HEK293 (cell line): ENCODE results near the gene FBRSL1.
A peak's percentile ranks its signal among the peaks of the same experiment; 100 is the strongest.

Source experiments
- CTCF ChIA-PET: fragments of 350-600 bp; formaldehyde crosslinking; extraction: SDS; loops from one replicate; lab custom pipeline; 2021; ENCODE audit warnings: antibody characterized with exemption; lab: Yijun Ruan, JAX
- POLR2A ChIA-PET: fragments of 300-600 bp; formaldehyde crosslinking; extraction: SDS; loops from one replicate; lab custom pipeline; 2020; ENCODE audit warnings: antibody characterized with exemption, inconsistent platforms; lab: Yijun Ruan, JAX
- H3K27ac ChIP-seq: fragments of 200-500 bp; sonication (Bioruptor generic); 2 replicates; pipeline ENCODE4 v1.5.1; 2014; ENCODE audit warnings: low read depth, low read length, control low read depth, inconsistent platforms; ENCODE audit errors: extremely low read depth
- H3K36me3 ChIP-seq, 2 experiments: fragments of 200-500 bp in 1 of 2; sonication (Bioruptor generic) in 1 of 2; 1 replicate in 1 of 2; 2 replicates in 1 of 2; pipeline ENCODE4 v1.5.1; 2014 to 2017; ENCODE audit warnings: inconsistent platforms in 2 of 2, low read length in 2 of 2; ENCODE audit not compliant: control insufficient read depth in 2 of 2, insufficient read depth in 1 of 2
- H3K4me1 ChIP-seq: fragments of 200-500 bp; sonication (Bioruptor generic); 2 replicates; pipeline ENCODE4 v1.5.1; 2014; ENCODE audit warnings: mild to moderate bottlenecking, low read length, inconsistent platforms; ENCODE audit not compliant: control insufficient read depth, insufficient read depth
- H3K4me3 ChIP-seq: 2 replicates; pipeline ENCODE4 v1.5.1; 2011; ENCODE audit warnings: low read depth, mild to moderate bottlenecking, control low read depth, low read length, moderate library complexity
- H3K9me3 ChIP-seq: fragments of 200-500 bp; sonication (Bioruptor generic); 2 replicates; pipeline ENCODE4 v1.5.1; 2014; ENCODE audit warnings: low read depth, low read length, inconsistent platforms; ENCODE audit not compliant: control insufficient read depth, insufficient read depth
- HOXC10 ChIP-seq: sonication (generic); formaldehyde crosslinking; IDR thresholded peaks from 2 replicates; pipeline ENCODE4 v1.8.1; 2023; ENCODE audit warnings: mild to moderate bottlenecking, missing genetic modification reagents
- KLF10 ChIP-seq: fragments of 450-650 bp; IDR thresholded peaks from 2 replicates; pipeline ENCODE4 v1.5.1; 2018; ENCODE audit warnings: missing biosample characterization, mild to moderate bottlenecking, missing genetic modification characterization
- KLF17 ChIP-seq: fragments of 450-650 bp; formaldehyde crosslinking; IDR thresholded peaks from 2 replicates; pipeline ENCODE4 v1.5.1; 2016; ENCODE audit warnings: missing biosample characterization, missing genetic modification characterization
- KLF7 ChIP-seq: fragments of 450-650 bp; formaldehyde crosslinking; IDR thresholded peaks from 2 replicates; pipeline ENCODE4 v1.5.1; 2016; ENCODE audit warnings: missing biosample characterization, missing genetic modification characterization, borderline replicate concordance
- OSR2 ChIP-seq: fragments of 450-650 bp; formaldehyde crosslinking; IDR thresholded peaks from 2 replicates; pipeline ENCODE4 v1.5.1; 2016; ENCODE audit warnings: missing biosample characterization, missing genetic modification characterization
- SALL2 ChIP-seq: fragments of 450-650 bp; formaldehyde crosslinking; IDR thresholded peaks from 2 replicates; pipeline ENCODE4 v1.5.0; 2017; ENCODE audit warnings: missing biosample characterization, mild to moderate bottlenecking, missing genetic modification characterization, borderline replicate concordance
- SETDB1 ChIP-seq: IDR thresholded peaks from one replicate; pipeline ENCODE4 v1.6.1; 2017; ENCODE audit warnings: mild to moderate bottlenecking, low read length, moderate library complexity, mixed read lengths; ENCODE audit not compliant: insufficient read length
- SP2 ChIP-seq: fragments of 450-650 bp; formaldehyde crosslinking; IDR thresholded peaks from 2 replicates; pipeline ENCODE4 v1.5.1; 2016; ENCODE audit warnings: missing biosample characterization, missing genetic modification characterization
- SP3 ChIP-seq: fragments of 450-650 bp; formaldehyde crosslinking; IDR thresholded peaks from 2 replicates; pipeline ENCODE4 v1.5.1; 2016; ENCODE audit warnings: missing biosample characterization, missing genetic modification characterization
- SP7 ChIP-seq: fragments of 450-650 bp; formaldehyde crosslinking; IDR thresholded peaks from 2 replicates; pipeline ENCODE4 v1.5.1; 2016; ENCODE audit warnings: missing biosample characterization, missing genetic modification characterization
- TCF7L2 ChIP-seq: IDR thresholded peaks from 2 replicates; pipeline ENCODE4 v1.6.1; 2011; ENCODE audit warnings: low read depth, mild to moderate bottlenecking, inconsistent platforms, low read length, moderate library complexity, borderline replicate concordance
- WT1 ChIP-seq: fragments of 450-650 bp; formaldehyde crosslinking; IDR thresholded peaks from 2 replicates; pipeline ENCODE4 v1.5.1; 2016; ENCODE audit warnings: missing biosample characterization, missing genetic modification characterization
- ZBTB21 ChIP-seq: fragments of 450-650 bp; formaldehyde crosslinking; IDR thresholded peaks from 2 replicates; pipeline ENCODE4 v1.5.1; 2017; ENCODE audit warnings: missing biosample characterization, missing genetic modification characterization
- ZFHX2 ChIP-seq: fragments of 450-650 bp; formaldehyde crosslinking; conservative IDR thresholded peaks from 2 replicates; pipeline ENCODE4 v1.5.1; 2016; ENCODE audit warnings: missing biosample characterization, missing genetic modification characterization
- ZNF10 ChIP-seq: fragments of 450-650 bp; formaldehyde crosslinking; IDR thresholded peaks from 2 replicates; pipeline ENCODE4 v1.5.1; 2017; ENCODE audit warnings: missing biosample characterization, missing genetic modification characterization
- ZNF138 ChIP-seq: fragments of 450-650 bp; formaldehyde crosslinking; IDR thresholded peaks from 2 replicates; pipeline ENCODE4 v1.5.1; 2016; ENCODE audit warnings: missing biosample characterization, missing genetic modification characterization, borderline replicate concordance
- ZNF266 ChIP-seq: fragments of 450-650 bp; formaldehyde crosslinking; IDR thresholded peaks from 2 replicates; pipeline ENCODE4 v1.5.1; 2016; ENCODE audit warnings: missing biosample characterization, missing genetic modification characterization, low read depth
- ZNF274 ChIP-seq, 2 experiments: fragments of 200-500 bp in 1 of 2; fragments of 450-650 bp in 1 of 2; sonication (Bioruptor generic) in 1 of 2; formaldehyde crosslinking in 1 of 2; IDR thresholded peaks; 2 replicates each; pipeline versions ENCODE4 v1.5.1 to v1.6.1; 2014 to 2016; ENCODE audit warnings: borderline replicate concordance in 1 of 2, inconsistent platforms in 1 of 2, low read length in 1 of 2, missing biosample characterization in 1 of 2, missing genetic modification characterization in 1 of 2
- ZNF335 ChIP-seq: fragments of 450-650 bp; formaldehyde crosslinking; conservative IDR thresholded peaks from 2 replicates; pipeline ENCODE4 v1.5.1; 2016; ENCODE audit warnings: missing biosample characterization, missing genetic modification characterization
- ZNF394 ChIP-seq: fragments of 450-650 bp; formaldehyde crosslinking; IDR thresholded peaks from 2 replicates; pipeline ENCODE4 v1.5.1; 2016; ENCODE audit warnings: missing biosample characterization, missing genetic modification characterization, mild to moderate bottlenecking, moderate library complexity, borderline replicate concordance
- ZNF48 ChIP-seq: fragments of 450-650 bp; formaldehyde crosslinking; IDR thresholded peaks from 2 replicates; pipeline ENCODE4 v1.5.1; 2016; ENCODE audit warnings: missing biosample characterization, missing genetic modification characterization
- ZNF510 ChIP-seq: fragments of 450-650 bp; formaldehyde crosslinking; IDR thresholded peaks from 2 replicates; pipeline ENCODE4 v1.5.1; 2018; ENCODE audit warnings: mild to moderate bottlenecking, missing genetic modification characterization, missing biosample characterization; ENCODE audit not compliant: insufficient replicate concordance
- ZNF514 ChIP-seq: fragments of 450-650 bp; formaldehyde crosslinking; IDR thresholded peaks from 2 replicates; pipeline ENCODE4 v1.5.1; 2016; ENCODE audit warnings: missing biosample characterization, missing genetic modification characterization
- ZNF558 ChIP-seq: fragments of 450-650 bp; formaldehyde crosslinking; IDR thresholded peaks from 2 replicates; pipeline ENCODE4 v1.5.1; 2016; ENCODE audit warnings: missing biosample characterization, missing genetic modification characterization
- ZNF747 ChIP-seq: fragments of 450-650 bp; formaldehyde crosslinking; IDR thresholded peaks from 2 replicates; pipeline ENCODE4 v1.5.1; 2016; ENCODE audit warnings: missing biosample characterization, missing genetic modification characterization
- ZNF76 ChIP-seq: fragments of 450-650 bp; formaldehyde crosslinking; IDR thresholded peaks from 2 replicates; pipeline ENCODE4; 2016; ENCODE audit warnings: low read depth, missing biosample characterization, missing genetic modification characterization, borderline replicate concordance
- TF ChIP-seq, protein P1 (sequence below): fragments of 450-650 bp; formaldehyde crosslinking; IDR thresholded peaks from 2 replicates; pipeline ENCODE4 v1.5.1; 2016; ENCODE audit warnings: missing biosample characterization, missing genetic modification characterization
- TF ChIP-seq, protein P2 (sequence below): fragments of 450-650 bp; formaldehyde crosslinking; IDR thresholded peaks from 2 replicates; pipeline ENCODE4; 2016; ENCODE audit warnings: missing biosample characterization, missing genetic modification characterization
- TF ChIP-seq, protein P3 (sequence below): fragments of 450-650 bp; formaldehyde crosslinking; IDR thresholded peaks from 2 replicates; pipeline ENCODE4 v1.5.1; 2016; ENCODE audit warnings: missing biosample characterization, missing genetic modification characterization

Gene FBRSL1

GRCh38 chr12:132445884-132446632 is 43.9 kb upstream of the FBRSL1 start:
- H3K4me1 ChIP-seq = no peaks in the 10 kb centered on the region
- peak overlapping the region; percentile 35 for H3K4me3 ChIP-seq
- CTCF ChIA-PET = interaction anchor here (0.5 to 1.0 kb wide), 4 partner anchors 31 to 459 kb away, joined by 4 to 5 read pairs (median 4); no protein-coding TSS in a partner anchor
- no peaks in the 10 kb centered on the region for H3K36me3 ChIP-seq
- H3K27ac ChIP-seq = peak overlapping the region; percentile 37; the same call in 1 of the 2 replicates
- POLR2A ChIA-PET = interaction anchor here (0.8 kb wide), 1 partner anchor 19 kb away, joined by 3 read pairs; no protein-coding TSS in a partner anchor
- H3K9me3 ChIP-seq = no peaks in the 10 kb centered on the region
- TF ChIP-seq ZFHX2 (tag by site-specific recombination) = peak; percentile 21; the same call in 1 of the 2 replicates
- no peak for TF ChIP-seq ZNF747 (tag by site-specific recombination)
- TF ChIP-seq, protein P1, sequence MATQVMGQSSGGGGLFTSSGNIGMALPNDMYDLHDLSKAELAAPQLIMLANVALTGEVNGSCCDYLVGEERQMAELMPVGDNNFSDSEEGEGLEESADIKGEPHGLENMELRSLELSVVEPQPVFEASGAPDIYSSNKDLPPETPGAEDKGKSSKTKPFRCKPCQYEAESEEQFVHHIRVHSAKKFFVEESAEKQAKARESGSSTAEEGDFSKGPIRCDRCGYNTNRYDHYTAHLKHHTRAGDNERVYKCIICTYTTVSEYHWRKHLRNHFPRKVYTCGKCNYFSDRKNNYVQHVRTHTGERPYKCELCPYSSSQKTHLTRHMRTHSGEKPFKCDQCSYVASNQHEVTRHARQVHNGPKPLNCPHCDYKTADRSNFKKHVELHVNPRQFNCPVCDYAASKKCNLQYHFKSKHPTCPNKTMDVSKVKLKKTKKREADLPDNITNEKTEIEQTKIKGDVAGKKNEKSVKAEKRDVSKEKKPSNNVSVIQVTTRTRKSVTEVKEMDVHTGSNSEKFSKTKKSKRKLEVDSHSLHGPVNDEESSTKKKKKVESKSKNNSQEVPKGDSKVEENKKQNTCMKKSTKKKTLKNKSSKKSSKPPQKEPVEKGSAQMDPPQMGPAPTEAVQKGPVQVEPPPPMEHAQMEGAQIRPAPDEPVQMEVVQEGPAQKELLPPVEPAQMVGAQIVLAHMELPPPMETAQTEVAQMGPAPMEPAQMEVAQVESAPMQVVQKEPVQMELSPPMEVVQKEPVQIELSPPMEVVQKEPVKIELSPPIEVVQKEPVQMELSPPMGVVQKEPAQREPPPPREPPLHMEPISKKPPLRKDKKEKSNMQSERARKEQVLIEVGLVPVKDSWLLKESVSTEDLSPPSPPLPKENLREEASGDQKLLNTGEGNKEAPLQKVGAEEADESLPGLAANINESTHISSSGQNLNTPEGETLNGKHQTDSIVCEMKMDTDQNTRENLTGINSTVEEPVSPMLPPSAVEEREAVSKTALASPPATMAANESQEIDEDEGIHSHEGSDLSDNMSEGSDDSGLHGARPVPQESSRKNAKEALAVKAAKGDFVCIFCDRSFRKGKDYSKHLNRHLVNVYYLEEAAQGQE (tag by site-specific recombination) = no peak
- peak; percentile 53 for TF ChIP-seq SETDB1
- TF ChIP-seq TCF7L2 = no peak
- TF ChIP-seq SP3 (tag by site-specific recombination) = no peak
- TF ChIP-seq, protein P2, sequence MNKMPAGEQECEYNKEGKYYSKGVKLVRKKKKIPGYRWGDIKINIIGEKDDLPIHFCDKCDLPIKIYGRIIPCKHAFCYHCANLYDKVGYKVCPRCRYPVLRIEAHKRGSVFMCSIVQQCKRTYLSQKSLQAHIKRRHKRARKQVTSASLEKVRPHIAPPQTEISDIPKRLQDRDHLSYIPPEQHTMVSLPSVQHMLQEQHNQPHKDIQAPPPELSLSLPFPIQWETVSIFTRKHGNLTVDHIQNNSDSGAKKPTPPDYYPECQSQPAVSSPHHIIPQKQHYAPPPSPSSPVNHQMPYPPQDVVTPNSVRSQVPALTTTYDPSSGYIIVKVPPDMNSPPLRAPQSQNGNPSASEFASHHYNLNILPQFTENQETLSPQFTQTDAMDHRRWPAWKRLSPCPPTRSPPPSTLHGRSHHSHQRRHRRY = no peak
- TF ChIP-seq HOXC10 (CRISPR knock-in tag) = no peak
- TF ChIP-seq ZNF138 (tag by site-specific recombination) = no peak
- TF ChIP-seq ZNF335 (tag by site-specific recombination) = peak; percentile 53
- TF ChIP-seq SALL2 = no peak
- peak; percentile 48; the same call in 1 of the 2 replicates for TF ChIP-seq ZNF394 (tag by site-specific recombination)
- no peak for TF ChIP-seq ZNF558 (tag by site-specific recombination)
- TF ChIP-seq SP2 (tag by site-specific recombination) = no peak
- 0 out of 2 replicates have a peak, but pooled peaks have one; percentile 12 for TF ChIP-seq WT1 (tag by site-specific recombination)
- no peak for TF ChIP-seq ZNF510
- TF ChIP-seq ZNF514 (tag by site-specific recombination) = no peak
- TF ChIP-seq KLF7 (tag by site-specific recombination) = peak; percentile 83; the same call in 1 of the 2 replicates
- TF ChIP-seq ZNF266 (tag by site-specific recombination) = no peak
- TF ChIP-seq ZNF10 (tag by site-specific recombination) = no peak
- peak; percentile 97 for TF ChIP-seq KLF17 (tag by site-specific recombination)
- no peak for TF ChIP-seq ZNF48 (tag by site-specific recombination)
- no peak for TF ChIP-seq ZNF274 (IDR thresholded peaks at IDR 0.05; ENCODE audit: low read length)
- no peak for TF ChIP-seq ZNF274 (tag by site-specific recombination; IDR thresholded peaks at IDR 0.05; ENCODE audit: borderline replicate concordance)
- peak; percentile 58; the same call in 1 of the 2 replicates for TF ChIP-seq KLF10 (tag by site-specific recombination)
- TF ChIP-seq ZBTB21 (tag by site-specific recombination) = peak; percentile 87; the same call in 1 of the 2 replicates
- peak; percentile 32; the same call in 1 of the 2 replicates for TF ChIP-seq SP7 (tag by site-specific recombination)
- TF ChIP-seq, protein P3, sequence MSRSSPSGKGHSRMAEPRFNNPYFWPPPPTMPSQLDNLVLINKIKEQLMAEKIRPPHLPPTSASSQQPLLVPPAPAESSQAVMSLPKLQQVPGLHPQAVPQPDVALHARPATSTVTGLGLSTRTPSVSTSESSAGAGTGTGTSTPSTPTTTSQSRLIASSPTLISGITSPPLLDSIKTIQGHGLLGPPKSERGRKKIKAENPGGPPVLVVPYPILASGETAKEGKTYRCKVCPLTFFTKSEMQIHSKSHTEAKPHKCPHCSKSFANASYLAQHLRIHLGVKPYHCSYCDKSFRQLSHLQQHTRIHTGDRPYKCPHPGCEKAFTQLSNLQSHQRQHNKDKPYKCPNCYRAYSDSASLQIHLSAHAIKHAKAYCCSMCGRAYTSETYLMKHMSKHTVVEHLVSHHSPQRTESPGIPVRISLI (tag by site-specific recombination) = no peak
- no peak for TF ChIP-seq ZNF76
- no peak for TF ChIP-seq OSR2 (tag by site-specific recombination)
